Measurements from ENCODE around the gene KIF4A. TPM values are rescaled to one million over a fixed set of nuclear protein-coding genes. Genes with fewer than 3 reads are reported as not detected.

KIF4A gene
- total and polyA plus RNA-seq, 2 of the 4 experiments (the other 2 are of a cell fraction): 10.0 to 19.0 TPM

DNA sequence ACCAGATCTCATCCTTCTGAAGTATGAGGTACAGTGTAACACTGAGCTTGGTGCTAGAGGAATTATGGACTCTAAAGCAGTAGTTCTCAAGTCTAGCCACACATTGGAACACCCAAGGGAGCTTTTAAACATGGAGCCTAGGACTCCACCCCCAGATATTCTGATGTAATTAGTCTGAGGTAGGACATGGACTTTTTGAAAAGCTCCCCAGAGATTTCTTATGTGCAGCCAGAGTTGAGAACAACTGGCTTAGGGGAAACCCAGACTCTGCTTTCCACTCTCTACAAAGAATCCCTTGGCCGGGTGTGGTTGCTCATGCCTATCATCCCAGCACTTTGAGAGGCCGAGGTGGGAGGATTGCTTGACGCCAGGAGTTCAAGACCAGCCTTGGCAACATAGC is 121.6 kb downstream of the KIF4A start:
- H3K4me2 ChIP-seq (ENCODE audit: low read depth, low read length): no peak overlapping the region
- no peak overlapping the region for H2AFZ ChIP-seq (replicated peaks; ENCODE audit: low read length, poor library complexity)
- H3K9me1 ChIP-seq (ENCODE audit: insufficient read depth, low read length): no peaks in the 10 kb centered on the region
- ChIA-PET POLR2A (ENCODE audit: unreplicated experiment) (no interaction called here), CTCF (no interaction called here)
- no peak overlapping the region for H4K5ac ChIP-seq (ENCODE audit: low read depth, low read length)
- no peak overlapping the region for H2AK9ac ChIP-seq (replicated peaks; ENCODE audit: low read depth, low read length, poor library complexity)
- no peak overlapping the region for H3K14ac ChIP-seq (replicated peaks; ENCODE audit: low read depth, low read length)
- no peak overlapping the region for H3K23ac ChIP-seq (ENCODE audit: low read depth, low read length)
- H3K9me3 ChIP-seq (ENCODE audit: control insufficient read depth, insufficient read depth, low read length): no peaks in the 10 kb centered on the region
- H3K27me3 ChIP-seq (ENCODE audit: control insufficient read depth, insufficient read depth, low read length): peaks cover 2% of the 10 kb centered on the region; the same call in 1 of the 2 replicates
- no peak overlapping the region for H3K56ac ChIP-seq (ENCODE audit: extremely low read depth, insufficient read depth, low read length)
- dilution Hi-C loops (cut with HindIII; ENCODE audit: low sequenced_read_pairs, unreplicated experiment): no loop called here
- no peak overlapping the region for H4K91ac ChIP-seq (ENCODE audit: insufficient read depth, low read depth, low read length)
- no peaks in the 10 kb centered on the region for H3K4me1 ChIP-seq (ENCODE audit: control insufficient read depth, insufficient read depth, low read length)
- H3K36me3 ChIP-seq (ENCODE audit: control insufficient read depth, insufficient read depth, low read length): no peaks in the 10 kb centered on the region
- no peaks in the 10 kb centered on the region for H3K79me1 ChIP-seq (ENCODE audit: low read depth in 1 of 2, low read length in 2 of 2)
- H2BK5ac ChIP-seq (ENCODE audit: low read depth, low read length, poor library complexity, severe bottlenecking): no peak overlapping the region
- no TSS peak for BruUV-seq (replicated peaks)
- WGBS, 2 experiments (ENCODE audit: extremely low coverage in 2 of 2, insufficient read length in 1 of 2): no CpG with 5 or more reads among the region's 3 CpGs
- H4K20me1 ChIP-seq (ENCODE audit: insufficient read depth, low read length): no peaks in the 10 kb centered on the region
- DNase-seq: no peak
- intact Hi-C loops (cut with micrococcal nuclease): no loop called here
- H2BK15ac ChIP-seq (ENCODE audit: low read depth, low read length): no peak overlapping the region
- H2AK5ac ChIP-seq (ENCODE audit: low read depth, low read length): no peak overlapping the region
- no peak overlapping the region for H3K4ac ChIP-seq (ENCODE audit: low read depth, low read length)
- no peak overlapping the region for H4K8ac ChIP-seq (ENCODE audit: low read depth in 2 of 2, low read length in 2 of 2)
- no peak overlapping the region for H2BK20ac ChIP-seq (ENCODE audit: low read depth, low read length)
- H2BK120ac ChIP-seq (ENCODE audit: low read depth, low read length): no peak overlapping the region
- TF ChIP-seq MAFK (IDR thresholded peaks at IDR 0.05; ENCODE audit: low read depth, low read length) (no peak), RAD21 (IDR thresholded peaks at IDR 0.05; ENCODE audit: low read length) (no peak), CEBPB (IDR thresholded peaks at IDR 0.05; ENCODE audit: low read depth, low read length) (no peak), SMC3 (IDR thresholded peaks at IDR 0.05; ENCODE audit: low read depth, low read length) (no peak), FOS (IDR thresholded peaks at IDR 0.05; ENCODE audit: low read depth, low read length) (no peak), MAZ (IDR thresholded peaks at IDR 0.05; ENCODE audit: borderline replicate concordance, low read depth, low read length) (no peak), POLR2A (IDR thresholded peaks at IDR 0.05; ENCODE audit: low read depth, low read length) (no peak), CHD1 (IDR thresholded peaks at IDR 0.05; ENCODE audit: low read depth, low read length) (no peak), BHLHE40 (IDR thresholded peaks at IDR 0.05; ENCODE audit: low read depth, low read length) (no peak), MXI1 (IDR thresholded peaks at IDR 0.05; ENCODE audit: borderline replicate concordance, low read depth, low read length) (no peak), NFE2L2 (IDR thresholded peaks at IDR 0.05; ENCODE audit: low read depth, low read length) (no peak), RCOR1 (IDR thresholded peaks at IDR 0.05; ENCODE audit: insufficient replicate concordance, low read length) (no peak)
- TF ChIP-seq, protein P1, sequence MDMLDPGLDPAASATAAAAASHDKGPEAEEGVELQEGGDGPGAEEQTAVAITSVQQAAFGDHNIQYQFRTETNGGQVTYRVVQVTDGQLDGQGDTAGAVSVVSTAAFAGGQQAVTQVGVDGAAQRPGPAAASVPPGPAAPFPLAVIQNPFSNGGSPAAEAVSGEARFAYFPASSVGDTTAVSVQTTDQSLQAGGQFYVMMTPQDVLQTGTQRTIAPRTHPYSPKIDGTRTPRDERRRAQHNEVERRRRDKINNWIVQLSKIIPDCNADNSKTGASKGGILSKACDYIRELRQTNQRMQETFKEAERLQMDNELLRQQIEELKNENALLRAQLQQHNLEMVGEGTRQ (IDR thresholded peaks at IDR 0.05; ENCODE audit: low read depth, low read length): no peak
- TF ChIP-seq, protein P2, sequence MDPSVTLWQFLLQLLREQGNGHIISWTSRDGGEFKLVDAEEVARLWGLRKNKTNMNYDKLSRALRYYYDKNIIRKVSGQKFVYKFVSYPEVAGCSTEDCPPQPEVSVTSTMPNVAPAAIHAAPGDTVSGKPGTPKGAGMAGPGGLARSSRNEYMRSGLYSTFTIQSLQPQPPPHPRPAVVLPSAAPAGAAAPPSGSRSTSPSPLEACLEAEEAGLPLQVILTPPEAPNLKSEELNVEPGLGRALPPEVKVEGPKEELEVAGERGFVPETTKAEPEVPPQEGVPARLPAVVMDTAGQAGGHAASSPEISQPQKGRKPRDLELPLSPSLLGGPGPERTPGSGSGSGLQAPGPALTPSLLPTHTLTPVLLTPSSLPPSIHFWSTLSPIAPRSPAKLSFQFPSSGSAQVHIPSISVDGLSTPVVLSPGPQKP (IDR thresholded peaks at IDR 0.05; ENCODE audit: borderline replicate concordance, low read depth, low read length): no peak
- TF ChIP-seq, protein P3, sequence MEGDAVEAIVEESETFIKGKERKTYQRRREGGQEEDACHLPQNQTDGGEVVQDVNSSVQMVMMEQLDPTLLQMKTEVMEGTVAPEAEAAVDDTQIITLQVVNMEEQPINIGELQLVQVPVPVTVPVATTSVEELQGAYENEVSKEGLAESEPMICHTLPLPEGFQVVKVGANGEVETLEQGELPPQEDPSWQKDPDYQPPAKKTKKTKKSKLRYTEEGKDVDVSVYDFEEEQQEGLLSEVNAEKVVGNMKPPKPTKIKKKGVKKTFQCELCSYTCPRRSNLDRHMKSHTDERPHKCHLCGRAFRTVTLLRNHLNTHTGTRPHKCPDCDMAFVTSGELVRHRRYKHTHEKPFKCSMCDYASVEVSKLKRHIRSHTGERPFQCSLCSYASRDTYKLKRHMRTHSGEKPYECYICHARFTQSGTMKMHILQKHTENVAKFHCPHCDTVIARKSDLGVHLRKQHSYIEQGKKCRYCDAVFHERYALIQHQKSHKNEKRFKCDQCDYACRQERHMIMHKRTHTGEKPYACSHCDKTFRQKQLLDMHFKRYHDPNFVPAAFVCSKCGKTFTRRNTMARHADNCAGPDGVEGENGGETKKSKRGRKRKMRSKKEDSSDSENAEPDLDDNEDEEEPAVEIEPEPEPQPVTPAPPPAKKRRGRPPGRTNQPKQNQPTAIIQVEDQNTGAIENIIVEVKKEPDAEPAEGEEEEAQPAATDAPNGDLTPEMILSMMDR (conservative IDR thresholded peaks at IDR 0.05; ENCODE audit: low read depth, low read length): no peak
- no peak overlapping the region for H3K18ac ChIP-seq (ENCODE audit: low read depth, low read length)
- no peak for ATAC-seq (ENCODE audit: low read depth)
- no peak overlapping the region for H3K4me3 ChIP-seq (ENCODE audit: insufficient read depth, low read depth, low read length)
- no peak overlapping the region for H3K9ac ChIP-seq (ENCODE audit: low read depth, low read length)
- no peak overlapping the region for H3K27ac ChIP-seq (ENCODE audit: insufficient read depth, low read length)
- in situ Hi-C loops (cut with MboI; ENCODE audit: low sequenced_read_pairs): no loop called here
